Neuronal stem cell (in vitro differentiated cells): ENCODE measurements around the gene AUTS2.

Source experiments
- DNase-seq: peaks from one replicate; pipeline ENCODE4 v3.0.0-alpha.2; 2013; ENCODE audit warnings: low spot score
- H2AFZ ChIP-seq: one replicate; pipeline ENCODE4 v1.6.1; 2013; ENCODE audit warnings: mild to moderate bottlenecking, low read length, inconsistent platforms
- H2AK5ac ChIP-seq: 2 replicates; pipeline ENCODE4 v1.6.1; 2013; ENCODE audit warnings: low read depth, mild to moderate bottlenecking, inconsistent platforms, low read length, moderate library complexity, mixed read lengths
- H2BK120ac ChIP-seq: 2 replicates; pipeline ENCODE4 v1.6.1; 2013; ENCODE audit warnings: low read depth, mild to moderate bottlenecking, inconsistent platforms, low read length, moderate library complexity, mixed read lengths
- H2BK12ac ChIP-seq: one replicate; pipeline ENCODE4 v1.6.1; 2013; ENCODE audit warnings: low read length, inconsistent platforms
- H2BK15ac ChIP-seq: 2 replicates; pipeline ENCODE4 v1.6.1; 2013; ENCODE audit warnings: mild to moderate bottlenecking, low read length, inconsistent platforms, mixed read lengths
- H2BK5ac ChIP-seq: one replicate; pipeline ENCODE4 v1.6.1; 2013; ENCODE audit warnings: inconsistent platforms, mild to moderate bottlenecking, low read length, moderate library complexity
- H3K14ac ChIP-seq: one replicate; pipeline ENCODE4 v1.6.1; 2013; ENCODE audit warnings: low read length, inconsistent platforms
- H3K18ac ChIP-seq: 2 replicates; pipeline ENCODE4 v1.6.1; 2013; ENCODE audit warnings: low read length, inconsistent platforms
- H3K23ac ChIP-seq: 2 replicates; pipeline ENCODE4 v1.6.1; 2013; ENCODE audit warnings: low read depth, mild to moderate bottlenecking, mixed read lengths, low read length, inconsistent platforms; ENCODE audit not compliant: poor library complexity
- H3K27ac ChIP-seq: replicated peaks from 3 replicates; pipeline ENCODE4 v1.5.1; 2013; ENCODE audit warnings: low read length, inconsistent platforms
- H3K27me3 ChIP-seq, 3 experiments: 2 replicates each; pipeline ENCODE4 v1.6.1; 2013; ENCODE audit warnings: low read length in 3 of 3, mild to moderate bottlenecking in 2 of 3, inconsistent platforms in 1 of 3, low read depth in 1 of 3, mixed read lengths in 1 of 3, moderate library complexity in 1 of 3; ENCODE audit not compliant: control insufficient read depth in 3 of 3, insufficient read depth in 3 of 3
- H3K36me3 ChIP-seq, 2 donors: replicated peaks in 1 of 2; 2 replicates each; pipeline ENCODE4 v1.6.1; 2013; ENCODE audit warnings: low read length in 2 of 2; ENCODE audit not compliant: control insufficient read depth in 2 of 2, insufficient read depth in 2 of 2
- H3K4ac ChIP-seq: 2 replicates; pipeline ENCODE4 v1.6.1; 2013; ENCODE audit warnings: inconsistent platforms, mild to moderate bottlenecking, low read length, moderate library complexity
- H3K4me1 ChIP-seq, 2 donors: 1 replicate in 1 of 2; 2 replicates in 1 of 2; pipeline ENCODE4 v1.6.1; 2013; ENCODE audit warnings: low read length in 2 of 2, low read depth in 1 of 2; ENCODE audit not compliant: control insufficient read depth in 2 of 2, insufficient read depth in 1 of 2
- H3K4me2 ChIP-seq: one replicate; pipeline ENCODE4 v1.6.1; 2013; ENCODE audit warnings: mild to moderate bottlenecking, low read length, inconsistent platforms; ENCODE audit not compliant: insufficient read depth, poor library complexity, severe bottlenecking
- H3K4me3 ChIP-seq, 2 donors: 2 replicates each; pipeline ENCODE4 v1.5.1; 2013; ENCODE audit warnings: low read length in 2 of 2, mild to moderate bottlenecking in 2 of 2, inconsistent platforms in 1 of 2, moderate library complexity in 1 of 2
- H3K79me1 ChIP-seq: one replicate; pipeline ENCODE4 v1.6.1; 2013; ENCODE audit warnings: low read depth, mild to moderate bottlenecking, inconsistent platforms, low read length, moderate library complexity
- H3K9ac ChIP-seq: one replicate; pipeline ENCODE4 v1.6.1; 2013; ENCODE audit warnings: mild to moderate bottlenecking, low read depth, low read length, inconsistent platforms; ENCODE audit not compliant: poor library complexity
- H3K9me3 ChIP-seq, 2 donors: replicated peaks in 1 of 2; 2 replicates each; pipeline versions ENCODE3 to v1.6.1; 2013; ENCODE audit warnings: low read length in 2 of 2, mild to moderate bottlenecking in 2 of 2, inconsistent platforms in 1 of 2, low read depth in 1 of 2, mixed read lengths in 1 of 2, moderate library complexity in 1 of 2; ENCODE audit not compliant: control insufficient read depth in 2 of 2, insufficient read depth in 1 of 2
- H4K8ac ChIP-seq: one replicate; pipeline ENCODE4 v1.6.1; 2013; ENCODE audit warnings: low read depth, mild to moderate bottlenecking, inconsistent platforms, low read length, moderate library complexity
- H4K91ac ChIP-seq: one replicate; pipeline ENCODE4 v1.6.1; 2013; ENCODE audit warnings: low read length, low read depth, mild to moderate bottlenecking, inconsistent platforms; ENCODE audit not compliant: poor library complexity
- WGBS, 2 donors: extraction: QIAGEN DNeasy Blood & Tissue Kit; methylation state at CpG; one replicate each; pipeline ENCODE4 v1.1.7; 2013; ENCODE audit warnings: missing lambda C conversion rate in 2 of 2, mixed read lengths in 1 of 2; ENCODE audit not compliant: insufficient read length in 2 of 2, insufficient replicate concordance in 1 of 2; ENCODE audit errors: extremely low coverage in 2 of 2; 5-methylcytosine and 5-hydroxymethylcytosine counted together

The AUTS2 gene

GRCh38 chr7:70446448-70447143 lies 848.3 kb downstream of the AUTS2 start:
- H2BK12ac ChIP-seq = no peak overlapping the region

GRCh38 chr7:70448312-70448906 lies 850.1 kb downstream of the AUTS2 start:
- H2BK120ac ChIP-seq = no peak overlapping the region
- H3K36me3 ChIP-seq = no peaks in the 10 kb centered on the region
- H4K91ac ChIP-seq = no peak overlapping the region
- no peak overlapping the region for H3K27ac ChIP-seq
- no peak overlapping the region for H3K14ac ChIP-seq
- no peak overlapping the region for H3K4ac ChIP-seq
- no peak overlapping the region for H3K4me3 ChIP-seq
- H2AFZ ChIP-seq = no peak overlapping the region
- DNase-seq = no peak
- H2BK5ac ChIP-seq = no peak overlapping the region
- no peaks in the 10 kb centered on the region for H3K27me3 ChIP-seq
- no CpG with 5 or more reads among the region's 4 CpGs for WGBS, 2 donors
- H3K4me1 ChIP-seq = peaks cover 0 to 5% of the 10 kb centered on the region in 2 donors
- H2AK5ac ChIP-seq = no peak overlapping the region
- no peak overlapping the region for H3K18ac ChIP-seq
- no peak overlapping the region for H4K8ac ChIP-seq
- no peak overlapping the region for H3K9ac ChIP-seq
- peaks cover 0 to 2% of the 10 kb centered on the region in 2 donors for H3K9me3 ChIP-seq
- no peaks in the 10 kb centered on the region for H3K79me1 ChIP-seq
- no peak overlapping the region for H3K4me2 ChIP-seq
- H3K23ac ChIP-seq = no peak overlapping the region
- H2BK15ac ChIP-seq = no peak overlapping the region
- no peak overlapping the region for H2BK12ac ChIP-seq

More at GRCh38 chr7:70446448-70447143, 848.3 kb downstream of the AUTS2 start:
- Histone ChIP-seq H3K27me3 (no peaks in the 10 kb centered on the region), H3K4me2 (no peak overlapping the region), H3K79me1 (no peaks in the 10 kb centered on the region), H4K8ac (no peak overlapping the region), H2BK15ac (no peak overlapping the region), H3K9ac (no peak overlapping the region), H3K14ac (peak overlapping the region; percentile 32), H4K91ac (no peak overlapping the region), H2AK5ac (no peak overlapping the region), H3K4ac (no peak overlapping the region), H3K9me3 (no peaks in the 10 kb centered on the region), H3K4me3 (no peak overlapping the region), H3K23ac (no peak overlapping the region), H2BK5ac (peak overlapping the region; percentile 10), H3K36me3 (no peaks in the 10 kb centered on the region), H3K27ac (no peak overlapping the region), H2AFZ (no peak overlapping the region), H3K4me1 (peaks cover 0 to 5% of the 10 kb centered on the region in 2 donors), H3K18ac (no peak overlapping the region), H2BK120ac (no peak overlapping the region)
- WGBS, 2 donors = no CpG with 5 or more reads among the region's 13 CpGs
- no peak for DNase-seq

- H3K4me1 ChIP-seq = peaks cover 0 to 5% of the 10 kb centered on the region in 2 donors
- no peak overlapping the region for H3K4me2 ChIP-seq
- WGBS, 2 donors = no CpG with 5 or more reads among the region's 2 CpGs
- H3K18ac ChIP-seq = no peak overlapping the region
- no peak overlapping the region for H3K4ac ChIP-seq
- no peaks in the 10 kb centered on the region for H3K36me3 ChIP-seq
- H3K27ac ChIP-seq = no peak overlapping the region
- H4K8ac ChIP-seq = no peak overlapping the region
- H3K14ac ChIP-seq = no peak overlapping the region
- H2BK15ac ChIP-seq = no peak overlapping the region
- no peak overlapping the region for H4K91ac ChIP-seq
- H3K9ac ChIP-seq = no peak overlapping the region
- no peak overlapping the region for H2AFZ ChIP-seq
- H2BK12ac ChIP-seq = no peak overlapping the region
- H3K27me3 ChIP-seq = no peaks in the 10 kb centered on the region
- H2BK5ac ChIP-seq = no peak overlapping the region
- no peak overlapping the region for H2AK5ac ChIP-seq
- peaks cover 0 to 2% of the 10 kb centered on the region in 2 donors for H3K9me3 ChIP-seq
- no peak overlapping the region for H3K23ac ChIP-seq
- H3K4me3 ChIP-seq = no peak overlapping the region
- H2BK120ac ChIP-seq = no peak overlapping the region
- DNase-seq = no peak
- H3K79me1 ChIP-seq = no peaks in the 10 kb centered on the region
Measured at GRCh38 chr7:70450731-70451130, 852.5 kb downstream of the AUTS2 start.

- Histone ChIP-seq H3K14ac (peak overlapping the region; percentile 33), H2BK120ac (no peak overlapping the region), H2AFZ (no peak overlapping the region), H4K8ac (no peak overlapping the region), H3K4me1 (peaks cover 11 to 32% of the 10 kb centered on the region in 2 donors), H3K27ac (no peak overlapping the region), H3K36me3 (no peaks in the 10 kb centered on the region), H3K27me3 (no peaks in the 10 kb centered on the region), H2BK15ac (no peak overlapping the region), H3K4me2 (no peak overlapping the region), H2AK5ac (no peak overlapping the region), H2BK5ac (no peak overlapping the region), H3K9ac (no peak overlapping the region), H3K4ac (no peak overlapping the region), H3K18ac (no peak overlapping the region), H3K9me3 (peaks cover 0 to 2% of the 10 kb centered on the region in 2 donors), H3K79me1 (no peaks in the 10 kb centered on the region), H4K91ac (no peak overlapping the region), H3K4me3 (no peak overlapping the region), H3K23ac (no peak overlapping the region), H2BK12ac (no peak overlapping the region)
- DNase-seq = no peak
- WGBS, 2 donors = no CpG with 5 or more reads among the region's 2 CpGs
Measured at GRCh38 chr7:70455925-70456324, 857.6 kb downstream of the AUTS2 start.
